Activated gamma-delta T cell (primary cell): ENCODE results near the gene SUN5.

ENCODE experiments used
- DNase-seq: peaks from one replicate; lab custom pipeline; 2025; lab: John Stamatoyannopoulos, UW

Gene SUN5

GRCh38 chr20:33026779-33027759 is 22.8 kb upstream of the SUN5 start:
- DNase-seq: no peak

- DNase-seq: no peak
Measured at GRCh38 chr20:33026072-33026778, 22.0 kb upstream of the SUN5 start.

- DNase-seq: no peak
Measured at GRCh38 chr20:33025318-33025876, 21.2 kb upstream of the SUN5 start.

GRCh38 chr20:33024609-33025317 is 20.5 kb upstream of the SUN5 start:
- DNase-seq: no peak

- DNase-seq: no peak
Measured at GRCh38 chr20:33024243-33024560, 20.0 kb upstream of the SUN5 start.

GRCh38 chr20:33023439-33024242 is 19.4 kb upstream of the SUN5 start:
- no peak for DNase-seq

- DNase-seq: no peak
Measured at GRCh38 chr20:33022694-33023438, 18.6 kb upstream of the SUN5 start.

GRCh38 chr20:33022289-33022688 is 18.1 kb upstream of the SUN5 start:
- DNase-seq: no peak

GRCh38 chr20:33021879-33022278 is 17.6 kb upstream of the SUN5 start:
- no peak for DNase-seq

- no peak for DNase-seq
Measured at GRCh38 chr20:33020278-33021161, 16.3 kb upstream of the SUN5 start.

- DNase-seq: no peak
Measured at GRCh38 chr20:33019465-33020277, 15.4 kb upstream of the SUN5 start.

- no peak for DNase-seq
Measured at GRCh38 chr20:33018169-33018931, 14.1 kb upstream of the SUN5 start.

- DNase-seq: no peak
Measured at GRCh38 chr20:33017542-33017941, 13.3 kb upstream of the SUN5 start.

GRCh38 chr20:33016581-33017109 is 12.4 kb upstream of the SUN5 start:
- DNase-seq: no peak

- no peak for DNase-seq
Measured at GRCh38 chr20:33015700-33016580, 11.7 kb upstream of the SUN5 start.

- DNase-seq: no peak
Measured at GRCh38 chr20:33015114-33015484, 10.9 kb upstream of the SUN5 start.
